B cell (primary cell): ENCODE measurements around the gene ING3. TPM values are rescaled to one million over a fixed set of nuclear protein-coding genes. Genes with fewer than 3 reads are reported as not detected.
"Not testable (repeated sequence)": the region's sequence is repeated elsewhere in the genome, so short reads cannot be mapped to it uniquely, and the experiment has no call there.

ENCODE experiments used
- ATAC-seq: fragments of 200-7000 bp; cut with Tn5 transposase; one replicate; pipeline ENCODE4 v1.10.0; 2021; ENCODE audit warnings: low read depth, mild to moderate bottlenecking, moderate number of reproducible peaks, moderate library complexity
- CTCF ChIA-PET: fragments of 350-600 bp; sonication (Branson Sonifier 250); formaldehyde crosslinking; loops from one replicate; lab custom pipeline; 2021; ENCODE audit warnings: antibody characterized with exemption, inconsistent platforms; lab: Charles Lee
- POLR2A ChIA-PET: fragments of 350-600 bp; sonication (Branson Sonifier 250); formaldehyde crosslinking; loops from one replicate; lab custom pipeline; 2021; ENCODE audit warnings: antibody characterized with exemption; lab: Charles Lee
- DNase-seq: peaks from one replicate; pipeline ENCODE4 v3.0.0; 2013
- H2AFZ ChIP-seq: 2 replicates; pipeline ENCODE4 v1.6.1; 2012; ENCODE audit warnings: mild to moderate bottlenecking, low read depth, low read length; ENCODE audit not compliant: insufficient read depth, poor library complexity, severe bottlenecking
- H3K27ac ChIP-seq, 2 donors: 1 replicate in 1 of 2; 2 replicates in 1 of 2; pipeline ENCODE4 v1.5.1; 2012 to 2013; ENCODE audit warnings: low read length in 2 of 2, mild to moderate bottlenecking in 2 of 2, moderate library complexity in 1 of 2
- H3K27me3 ChIP-seq, 4 experiments: fragments of 200-600 bp in 1 of 4; sonication (generic) in 1 of 4; replicated peaks in 1 of 4; 1 replicate in 2 of 4; 2 replicates in 2 of 4; pipeline versions ENCODE4 v1.6.1 to v1.7.0; 2013 to 2016; ENCODE audit warnings: low read length in 3 of 4, mild to moderate bottlenecking in 2 of 4, mixed read lengths in 1 of 4, moderate library complexity in 1 of 4; ENCODE audit not compliant: insufficient read depth in 4 of 4, control insufficient read depth in 3 of 4; ENCODE audit errors: control extremely low read depth in 1 of 4
- H3K36me3 ChIP-seq, 2 experiments: replicated peaks in 1 of 2; 1 replicate in 1 of 2; 2 replicates in 1 of 2; pipeline versions ENCODE4 v1.6.1 to v1.7.1; 2013; ENCODE audit warnings: low read length in 1 of 2; ENCODE audit not compliant: insufficient read depth in 2 of 2, control insufficient read depth in 1 of 2; ENCODE audit errors: control extremely low read depth in 1 of 2, extremely low read depth in 1 of 2
- H3K4me1 ChIP-seq, 2 donors: fragments of 200-600 bp in 1 of 2; sonication (generic) in 1 of 2; 1 replicate in 1 of 2; 2 replicates in 1 of 2; pipeline versions ENCODE4 v1.5.1 to v1.6.1; 2013 to 2017; ENCODE audit warnings: low read length in 2 of 2; ENCODE audit not compliant: control insufficient read depth in 2 of 2, insufficient read depth in 2 of 2
- H3K4me2 ChIP-seq: replicated peaks from 2 replicates; pipeline ENCODE3; 2012; ENCODE audit warnings: mild to moderate bottlenecking, low read depth, low read length; ENCODE audit not compliant: poor library complexity, severe bottlenecking
- H3K4me3 ChIP-seq, 5 experiments: fragments of 200-600 bp in 1 of 5; sonication (generic) in 1 of 5; 1 replicate in 3 of 5; 2 replicates in 2 of 5; pipeline versions ENCODE4 v1.5.1 to v1.7.0; 2011 to 2016; ENCODE audit warnings: low read length in 4 of 5, mild to moderate bottlenecking in 4 of 5, low read depth in 2 of 5, control low read depth in 1 of 5, moderate library complexity in 1 of 5; ENCODE audit not compliant: insufficient read depth in 1 of 5; ENCODE audit errors: control extremely low read depth in 1 of 5, extremely low read depth in 1 of 5
- H3K79me2 ChIP-seq: fragments of 200-600 bp; sonication (generic); one replicate; pipeline ENCODE4 v1.6.0; 2016; ENCODE audit warnings: low read length; ENCODE audit not compliant: control insufficient read depth, insufficient read depth
- H3K9ac ChIP-seq: fragments of 200-600 bp; sonication (generic); 2 replicates; pipeline ENCODE4 v1.6.1; 2017; ENCODE audit warnings: mild to moderate bottlenecking, low read length, moderate library complexity
- H3K9me3 ChIP-seq, 3 donors: one replicate each; pipeline versions ENCODE4 v1.6.1 to v1.7.1; 2013; ENCODE audit warnings: low read length in 2 of 3; ENCODE audit not compliant: control insufficient read depth in 2 of 3, insufficient read depth in 1 of 3; ENCODE audit errors: control extremely low read depth in 1 of 3
- H4K20me1 ChIP-seq: 2 replicates; pipeline ENCODE4 v1.6.0; 2012; ENCODE audit warnings: mild to moderate bottlenecking, low read length; ENCODE audit not compliant: insufficient read depth, control insufficient read depth, poor library complexity, severe bottlenecking
- H3K27ac Mint-ChIP-seq: one replicate; pipeline ENCODE4 v1.8.0; 2021; ENCODE audit warnings: mixed read lengths
- H3K27me3 Mint-ChIP-seq: one replicate; pipeline ENCODE4 v1.8.0; 2021; ENCODE audit warnings: mixed read lengths
- H3K4me1 Mint-ChIP-seq: one replicate; pipeline ENCODE4 v1.8.0; 2021; ENCODE audit warnings: mixed read lengths
- H3K4me3 Mint-ChIP-seq: one replicate; pipeline ENCODE4 v1.8.0; 2021; ENCODE audit warnings: mixed read lengths
- H3K9me3 Mint-ChIP-seq: one replicate; pipeline ENCODE4 v1.8.0; 2022; ENCODE audit warnings: mixed read lengths; ENCODE audit not compliant: insufficient read depth
- CTCF ChIP-seq: fragments of 200-600 bp; IDR thresholded peaks from one replicate; pipeline ENCODE4 v1.8.0; 2022; ENCODE audit warnings: antibody characterized with exemption, mild to moderate bottlenecking
- EZH2 ChIP-seq: IDR thresholded peaks from 2 replicates; pipeline ENCODE4 v1.6.1; 2012; ENCODE audit warnings: borderline replicate concordance, low read depth, mild to moderate bottlenecking, moderate library complexity, low read length; ENCODE audit not compliant: insufficient read depth, poor library complexity, severe bottlenecking
- WGBS: methylation state at CpG from one replicate; pipeline ENCODE4 v1.1.5; 2013; ENCODE audit warnings: missing lambda C conversion rate; ENCODE audit not compliant: insufficient coverage; 5-methylcytosine and 5-hydroxymethylcytosine counted together
- intact Hi-C: fragments of 100-400 bp; cut with micrococcal nuclease; formaldehyde crosslinking; loops from one replicate; pipeline ENCODE4 v1.10.0; 2022
- polyA plus RNA-seq: library from polyadenylated mRNA; depleted of rRNA; stranded (reverse); fragments of >200 nt; gene quantifications from 2 replicates; pipeline ENCODE4 v1.2.3, GENCODE V29; 2012
- total RNA-seq, 2 donors: library from RNA; stranded (reverse); fragments of 120-200 nt in 1 of 2; gene quantifications; 1 replicate in 1 of 2; 2 replicates in 1 of 2; pipeline versions ENCODE4 v1.2.3 to v1.2.4, GENCODE V29; 2013 to 2022

Gene ING3
- total and polyA plus RNA-seq, 2 donors (not counting 1 experiment from before 2014, with no cell fraction given): 29.5 to 38.0 TPM

- no peaks in the 10 kb centered on the region for H3K79me2 ChIP-seq
- H3K9ac ChIP-seq: no peak overlapping the region
- no peaks in the 10 kb centered on the region for H3K4me1 ChIP-seq
- Mint-ChIP-seq H3K27me3 (peaks cover 18% of the 10 kb centered on the region), H3K9me3 (no peaks in the 10 kb centered on the region), H3K4me3 (no peak overlapping the region), H3K27ac (no peak overlapping the region), H3K4me1 (no peaks in the 10 kb centered on the region)
- H3K9me3 ChIP-seq: no peaks in the 10 kb centered on the region
- TF ChIP-seq CTCF: no peak
- TF ChIP-seq EZH2: no peak
- H4K20me1 ChIP-seq: no peaks in the 10 kb centered on the region
- CTCF ChIA-PET: interaction anchor here (1.0 kb wide), 1 partner anchor 9 kb away, joined by 3 read pairs; no protein-coding TSS in a partner anchor
- intact Hi-C loops: no loop called here
- H2AFZ ChIP-seq: no peak overlapping the region
- no peak overlapping the region for H3K4me3 ChIP-seq
- no peak for DNase-seq
- no peaks in the 10 kb centered on the region for H3K36me3 ChIP-seq
- 79% methylated on average over 2 of the region's 5 CpGs for WGBS
- POLR2A ChIA-PET: no interaction called here
- H3K27me3 ChIP-seq: peaks cover 0 to 13% (median 1%) of the 10 kb centered on the region in 4 experiments
- H3K27ac ChIP-seq: no peak overlapping the region
- H3K4me2 ChIP-seq: no peak overlapping the region
- ATAC-seq: no peak
Measured at GRCh38 chr7:121002757-121003200, 52.2 kb downstream of the ING3 start.

GRCh38 chr7:121003986-121004685 is 53.6 kb downstream of the ING3 start:
- POLR2A ChIA-PET: no interaction called here
- Histone ChIP-seq H4K20me1 (no peaks in the 10 kb centered on the region), H3K4me1 (no peaks in the 10 kb centered on the region), H3K27ac (no peak overlapping the region), H3K36me3 (no peaks in the 10 kb centered on the region), H3K9ac (no peak overlapping the region), H3K9me3 (no peaks in the 10 kb centered on the region), H3K27me3 (peaks cover 0 to 13% (median 1%) of the 10 kb centered on the region in 4 experiments), H3K79me2 (no peaks in the 10 kb centered on the region), H3K4me2 (no peak overlapping the region), H3K4me3 (no peak overlapping the region), H2AFZ (no peak overlapping the region)
- peaks cover 26% of the 10 kb centered on the region for H3K27me3 Mint-ChIP-seq
- H3K4me3 Mint-ChIP-seq: no peak overlapping the region
- CTCF ChIA-PET: no interaction called here
- H3K27ac Mint-ChIP-seq: no peak overlapping the region
- no peaks in the 10 kb centered on the region for H3K4me1 Mint-ChIP-seq
- DNase-seq (no peak), ATAC-seq (no peak)
- intact Hi-C loops: no loop called here
- H3K9me3 Mint-ChIP-seq: no peaks in the 10 kb centered on the region
- WGBS: 100% methylated on average over 2 of the region's 5 CpGs
- TF ChIP-seq EZH2 (no peak), CTCF (no peak)

GRCh38 chr7:121005058-121005457 is 54.5 kb downstream of the ING3 start:
- intact Hi-C loops, CTCF ChIA-PET, H3K4me3 Mint-ChIP-seq: not testable (repeated sequence)

More at GRCh38 chr7:121005058-121005457, 54.5 kb downstream of the ING3 start:
- H3K9me3 Mint-ChIP-seq, H3K4me2 ChIP-seq, H3K9ac ChIP-seq, POLR2A ChIA-PET, ATAC-seq, H3K4me3 ChIP-seq, H3K79me2 ChIP-seq, DNase-seq, H3K27ac ChIP-seq, H4K20me1 ChIP-seq, H2AFZ ChIP-seq, H3K27ac Mint-ChIP-seq, H3K4me1 Mint-ChIP-seq, H3K9me3 ChIP-seq, H3K36me3 ChIP-seq, H3K4me1 ChIP-seq: not testable (repeated sequence)
- peaks cover 0 to 13% (median 1%) of the 10 kb centered on the region in 4 experiments for H3K27me3 ChIP-seq
- H3K27me3 Mint-ChIP-seq: peaks cover 26% of the 10 kb centered on the region
- no CpG with 5 or more reads among the region's 4 CpGs for WGBS
